ENCODE results near the gene PREPL.
A peak's percentile ranks its signal among the peaks of the same experiment; 100 is the strongest.

- TF ChIP-seq SP1 (IDR thresholded peaks at IDR 0.05) (no peak), LEF1 (IDR thresholded peaks at IDR 0.05; ENCODE audit: borderline replicate concordance) (no peak), ELF4 (IDR thresholded peaks at IDR 0.05) (no peak), BHLHE40 (IDR thresholded peaks at IDR 0.05; ENCODE audit: borderline replicate concordance) (no peak), FOXM1 (IDR thresholded peaks at IDR 0.05; ENCODE audit: borderline replicate concordance) (no peak), TARDBP (IDR thresholded peaks at IDR 0.05) (no peak), FOXA1 (IDR thresholded peaks at IDR 0.05) (no peak), L3MBTL2 (conservative IDR thresholded peaks at IDR 0.05) (no peak), NFRKB (IDR thresholded peaks at IDR 0.05) (no peak), ARNT (IDR thresholded peaks at IDR 0.05) (no peak), ZNF384 (IDR thresholded peaks at IDR 0.05) (no peak), FOXK2 (IDR thresholded peaks at IDR 0.05) (no peak)
- TF ChIP-seq, protein P1, sequence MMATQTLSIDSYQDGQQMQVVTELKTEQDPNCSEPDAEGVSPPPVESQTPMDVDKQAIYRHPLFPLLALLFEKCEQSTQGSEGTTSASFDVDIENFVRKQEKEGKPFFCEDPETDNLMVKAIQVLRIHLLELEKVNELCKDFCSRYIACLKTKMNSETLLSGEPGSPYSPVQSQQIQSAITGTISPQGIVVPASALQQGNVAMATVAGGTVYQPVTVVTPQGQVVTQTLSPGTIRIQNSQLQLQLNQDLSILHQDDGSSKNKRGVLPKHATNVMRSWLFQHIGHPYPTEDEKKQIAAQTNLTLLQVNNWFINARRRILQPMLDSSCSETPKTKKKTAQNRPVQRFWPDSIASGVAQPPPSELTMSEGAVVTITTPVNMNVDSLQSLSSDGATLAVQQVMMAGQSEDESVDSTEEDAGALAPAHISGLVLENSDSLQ (IDR thresholded peaks at IDR 0.05) = 0 out of 2 replicates have a peak, but pooled peaks have one; percentile 26
Observed at GRCh38 chr2:44360749-44361329, 455 bp downstream of the PREPL start.

Measured in HEK293T (cell line).